GM18909 (cell line): Measurements from ENCODE around the gene P4HB.
A peak's percentile ranks its signal among the peaks of the same experiment; 100 is the strongest.

Experiments
- ATAC-seq: cut with Tn5 transposase; IDR thresholded peaks from one replicate; pipeline ENCODE4 v1.9.1; 2021; ENCODE audit warnings: mild to moderate bottlenecking; ENCODE audit not compliant: unreplicated experiment, poor library complexity

Gene P4HB

GRCh38 chr17:81898029-81898866 is 37.9 kb upstream of the P4HB start:
- no peak for ATAC-seq

- no peak for ATAC-seq
These were observed 35.1 kb upstream of the P4HB start for GRCh38 chr17:81895400-81895799.

- no peak for ATAC-seq
These were observed 30.9 kb upstream of the P4HB start for GRCh38 chr17:81891303-81891552.

- no peak for ATAC-seq
These were observed 30.3 kb upstream of the P4HB start for GRCh38 chr17:81890447-81891302.

GRCh38 chr17:81889602-81890001 is 29.3 kb upstream of the P4HB start:
- ATAC-seq = no peak

GRCh38 chr17:81888988-81889595 is 28.8 kb upstream of the P4HB start:
- no peak for ATAC-seq

GRCh38 chr17:81888105-81888987 is 28.0 kb upstream of the P4HB start:
- no peak for ATAC-seq

- no peak for ATAC-seq
These were observed 25.7 kb upstream of the P4HB start for GRCh38 chr17:81885869-81886548.

GRCh38 chr17:81885454-81885853 is 25.1 kb upstream of the P4HB start:
- no peak for ATAC-seq

GRCh38 chr17:81884968-81885367 is 24.6 kb upstream of the P4HB start:
- ATAC-seq = no peak

GRCh38 chr17:81884520-81884919 is 24.2 kb upstream of the P4HB start:
- no peak for ATAC-seq

- no peak for ATAC-seq
These were observed 18.8 kb upstream of the P4HB start for GRCh38 chr17:81879121-81879520.

- no peak for ATAC-seq
These were observed 18.0 kb upstream of the P4HB start for GRCh38 chr17:81878294-81878693.

- ATAC-seq = no peak
These were observed 17.2 kb upstream of the P4HB start for GRCh38 chr17:81877569-81877968.

- peak; percentile 58 for ATAC-seq
These were observed 11.3 kb upstream of the P4HB start for GRCh38 chr17:81871387-81872230.

- peak; percentile 9 for ATAC-seq
These were observed 10.6 kb upstream of the P4HB start, which contains the start of gene ARHGDIA for GRCh38 chr17:81870981-81871386. Gene ARHGDIA, minus strand, starts transcription at chr17:81871337. Its CDS starts 1,407 bp downstream, at chr17:81869930.

- peak; percentile 12 for ATAC-seq
These were observed 10.0 kb upstream of the P4HB start for GRCh38 chr17:81870131-81870980.
